SK-N-SH treated with all-trans-retinoic acid at 6 μM for 48 hours (cell line): ENCODE measurements around the gene STEAP1B.

Source experiments
- CREB5 ChIP-seq: fragments of 250-450 bp; sonication (Bioruptor Pico); IDR thresholded peaks from 2 replicates; pipeline ENCODE4 v1.5.1; 2020; ENCODE audit warnings: low read depth, mild to moderate bottlenecking, moderate library complexity
- CSDC2 ChIP-seq: fragments of 250-450 bp; sonication (Bioruptor Pico); IDR thresholded peaks from 2 replicates; pipeline ENCODE4 v1.5.0; 2020; ENCODE audit warnings: mild to moderate bottlenecking, moderate library complexity
- GLIS3 ChIP-seq: fragments of 250-450 bp; sonication (Bioruptor Pico); IDR thresholded peaks from 2 replicates; pipeline ENCODE4 v1.5.0; 2020; ENCODE audit warnings: mild to moderate bottlenecking, moderate library complexity
- ISL1 ChIP-seq: fragments of 250-450 bp; sonication (Bioruptor Pico); IDR thresholded peaks from 2 replicates; pipeline ENCODE4 v2.1.2; 2022; ENCODE audit warnings: mild to moderate bottlenecking, moderate library complexity
- OSR1 ChIP-seq: fragments of 250-450 bp; sonication (Bioruptor Pico); IDR thresholded peaks from 2 replicates; pipeline ENCODE4 v1.8.0; 2022; ENCODE audit warnings: moderate library complexity, mild to moderate bottlenecking, inconsistent platforms
- RARB ChIP-seq: fragments of 250-450 bp; sonication (Bioruptor Pico); IDR thresholded peaks from 2 replicates; pipeline ENCODE4 v1.8.0; 2021; ENCODE audit warnings: mild to moderate bottlenecking, moderate library complexity
- SNAI2 ChIP-seq: fragments of 250-450 bp; sonication (Bioruptor Pico); IDR thresholded peaks from 2 replicates; pipeline ENCODE4 v1.5.0; 2020; ENCODE audit warnings: mild to moderate bottlenecking, moderate library complexity
- TSHZ2 ChIP-seq: fragments of 250-450 bp; sonication (Bioruptor Pico); IDR thresholded peaks from 2 replicates; pipeline ENCODE4 v1.5.0; 2020; ENCODE audit warnings: mild to moderate bottlenecking, moderate library complexity
- ZFP30 ChIP-seq: fragments of 450-650 bp; formaldehyde crosslinking; IDR thresholded peaks from 2 replicates; pipeline ENCODE4 v1.5.0; 2022; ENCODE audit warnings: mild to moderate bottlenecking, moderate library complexity
- ZNF70 ChIP-seq: fragments of 450-650 bp; formaldehyde crosslinking; IDR thresholded peaks from 2 replicates; pipeline ENCODE4 v1.5.0; 2020; ENCODE audit warnings: mild to moderate bottlenecking, moderate library complexity
- ZNF8 ChIP-seq: fragments of 450-650 bp; formaldehyde crosslinking; IDR thresholded peaks from 2 replicates; pipeline ENCODE4 v1.5.0; 2020; ENCODE audit warnings: mild to moderate bottlenecking, moderate library complexity
- TF ChIP-seq, protein P1 (sequence below): fragments of 250-450 bp; sonication (Bioruptor Pico); IDR thresholded peaks from 2 replicates; pipeline ENCODE4 v1.8.0; 2020; ENCODE audit warnings: mild to moderate bottlenecking, moderate library complexity, borderline replicate concordance
- TF ChIP-seq, protein P2 (sequence below): fragments of 250-450 bp; sonication (Bioruptor Pico); IDR thresholded peaks from 2 replicates; pipeline ENCODE4 v1.8.0; 2021; ENCODE audit warnings: low read depth, mild to moderate bottlenecking, moderate library complexity, borderline replicate concordance

DNA sequence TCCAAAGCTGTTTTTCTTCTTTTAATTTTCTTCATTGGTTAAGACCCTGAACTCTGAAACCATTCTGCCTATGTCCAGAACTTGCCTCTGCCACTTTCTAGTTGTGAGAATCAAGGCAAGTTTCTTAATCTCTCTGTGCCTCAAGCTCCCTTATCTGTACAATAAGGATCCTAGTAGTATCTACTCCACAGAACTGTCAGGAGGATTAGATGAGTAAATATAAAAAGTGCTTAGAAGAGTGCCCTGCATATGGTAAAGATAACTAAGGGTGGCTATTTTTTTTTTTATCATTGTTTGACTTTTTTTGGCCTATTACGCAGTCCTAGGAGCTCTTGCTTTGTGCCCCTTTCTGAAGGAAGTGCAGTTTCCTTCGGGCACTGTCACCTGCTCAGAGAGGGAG lies 96.6 kb downstream of the STEAP1B start:
- TF ChIP-seq CREB5 (CRISPR knock-in tag), result no peak
- TF ChIP-seq RARB (CRISPR knock-in tag), result no peak
- TF ChIP-seq TSHZ2 (CRISPR knock-in tag), result no peak
- TF ChIP-seq ISL1 (CRISPR knock-in tag), result no peak
- TF ChIP-seq GLIS3 (CRISPR knock-in tag), result no peak
- TF ChIP-seq, protein P1, sequence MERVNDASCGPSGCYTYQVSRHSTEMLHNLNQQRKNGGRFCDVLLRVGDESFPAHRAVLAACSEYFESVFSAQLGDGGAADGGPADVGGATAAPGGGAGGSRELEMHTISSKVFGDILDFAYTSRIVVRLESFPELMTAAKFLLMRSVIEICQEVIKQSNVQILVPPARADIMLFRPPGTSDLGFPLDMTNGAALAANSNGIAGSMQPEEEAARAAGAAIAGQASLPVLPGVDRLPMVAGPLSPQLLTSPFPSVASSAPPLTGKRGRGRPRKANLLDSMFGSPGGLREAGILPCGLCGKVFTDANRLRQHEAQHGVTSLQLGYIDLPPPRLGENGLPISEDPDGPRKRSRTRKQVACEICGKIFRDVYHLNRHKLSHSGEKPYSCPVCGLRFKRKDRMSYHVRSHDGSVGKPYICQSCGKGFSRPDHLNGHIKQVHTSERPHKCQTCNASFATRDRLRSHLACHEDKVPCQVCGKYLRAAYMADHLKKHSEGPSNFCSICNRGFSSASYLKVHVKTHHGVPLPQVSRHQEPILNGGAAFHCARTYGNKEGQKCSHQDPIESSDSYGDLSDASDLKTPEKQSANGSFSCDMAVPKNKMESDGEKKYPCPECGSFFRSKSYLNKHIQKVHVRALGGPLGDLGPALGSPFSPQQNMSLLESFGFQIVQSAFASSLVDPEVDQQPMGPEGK (CRISPR knock-in tag), result no peak
- no peak for TF ChIP-seq CSDC2 (CRISPR knock-in tag)
- no peak for TF ChIP-seq ZFP30 (CRISPR knock-in tag)
- TF ChIP-seq ZNF8, result no peak
- TF ChIP-seq, protein P2, sequence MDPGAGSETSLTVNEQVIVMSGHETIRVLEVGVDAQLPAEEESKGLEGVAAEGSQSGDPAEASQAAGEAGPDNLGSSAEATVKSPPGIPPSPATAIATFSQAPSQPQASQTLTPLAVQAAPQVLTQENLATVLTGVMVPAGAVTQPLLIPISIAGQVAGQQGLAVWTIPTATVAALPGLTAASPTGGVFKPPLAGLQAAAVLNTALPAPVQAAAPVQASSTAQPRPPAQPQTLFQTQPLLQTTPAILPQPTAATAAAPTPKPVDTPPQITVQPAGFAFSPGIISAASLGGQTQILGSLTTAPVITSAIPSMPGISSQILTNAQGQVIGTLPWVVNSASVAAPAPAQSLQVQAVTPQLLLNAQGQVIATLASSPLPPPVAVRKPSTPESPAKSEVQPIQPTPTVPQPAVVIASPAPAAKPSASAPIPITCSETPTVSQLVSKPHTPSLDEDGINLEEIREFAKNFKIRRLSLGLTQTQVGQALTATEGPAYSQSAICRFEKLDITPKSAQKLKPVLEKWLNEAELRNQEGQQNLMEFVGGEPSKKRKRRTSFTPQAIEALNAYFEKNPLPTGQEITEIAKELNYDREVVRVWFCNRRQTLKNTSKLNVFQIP (CRISPR knock-in tag), result no peak
- no peak for TF ChIP-seq SNAI2 (CRISPR knock-in tag)
- no peak for TF ChIP-seq OSR1 (CRISPR knock-in tag)
- TF ChIP-seq ZNF70 (CRISPR knock-in tag), result no peak
